ENCODE data around the gene CGAS.

GRCh38 chr6:73487473-73487872, 35.4 kb upstream of the CGAS start:
- TF ChIP-seq CTCF (IDR thresholded peaks at IDR 0.05): no peak
- TF ChIP-seq POLR2A (IDR thresholded peaks at IDR 0.05): no peak
- TF ChIP-seq POLR2AphosphoS5 (IDR thresholded peaks at IDR 0.05): no peak

Measured in sigmoid colon (tissue), 4 donors.